Measurements from ENCODE around the gene CD55.

DNA sequence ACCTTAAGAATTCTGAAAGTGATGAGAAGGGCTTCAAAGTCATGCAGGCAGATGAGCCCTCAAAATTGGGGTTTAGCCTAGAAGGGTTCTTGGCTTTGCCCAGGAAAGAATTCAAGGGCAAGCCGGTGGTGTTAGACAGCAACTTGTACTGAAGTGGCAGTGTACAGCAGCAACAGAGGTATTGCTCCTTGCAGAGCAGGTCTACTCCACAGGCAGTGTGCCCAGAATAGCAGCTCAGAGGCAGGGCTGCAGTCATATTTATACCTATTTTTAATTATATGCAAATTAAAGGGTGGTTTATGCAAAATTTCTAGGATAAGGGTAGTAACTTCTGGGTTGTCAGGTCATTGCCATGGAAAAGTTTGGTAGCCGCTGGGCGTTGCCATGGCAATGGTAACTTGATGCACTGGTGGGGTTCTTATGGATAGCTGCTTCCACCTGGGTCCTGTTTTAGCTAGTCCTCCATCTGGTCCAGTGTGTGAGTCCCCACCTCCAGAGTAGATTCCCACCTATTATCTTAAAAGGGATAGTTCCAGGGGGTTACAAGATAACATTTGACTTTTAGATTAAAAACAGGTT is 74.8 kb downstream of the CD55 start:
- TF ChIP-seq, protein P1, sequence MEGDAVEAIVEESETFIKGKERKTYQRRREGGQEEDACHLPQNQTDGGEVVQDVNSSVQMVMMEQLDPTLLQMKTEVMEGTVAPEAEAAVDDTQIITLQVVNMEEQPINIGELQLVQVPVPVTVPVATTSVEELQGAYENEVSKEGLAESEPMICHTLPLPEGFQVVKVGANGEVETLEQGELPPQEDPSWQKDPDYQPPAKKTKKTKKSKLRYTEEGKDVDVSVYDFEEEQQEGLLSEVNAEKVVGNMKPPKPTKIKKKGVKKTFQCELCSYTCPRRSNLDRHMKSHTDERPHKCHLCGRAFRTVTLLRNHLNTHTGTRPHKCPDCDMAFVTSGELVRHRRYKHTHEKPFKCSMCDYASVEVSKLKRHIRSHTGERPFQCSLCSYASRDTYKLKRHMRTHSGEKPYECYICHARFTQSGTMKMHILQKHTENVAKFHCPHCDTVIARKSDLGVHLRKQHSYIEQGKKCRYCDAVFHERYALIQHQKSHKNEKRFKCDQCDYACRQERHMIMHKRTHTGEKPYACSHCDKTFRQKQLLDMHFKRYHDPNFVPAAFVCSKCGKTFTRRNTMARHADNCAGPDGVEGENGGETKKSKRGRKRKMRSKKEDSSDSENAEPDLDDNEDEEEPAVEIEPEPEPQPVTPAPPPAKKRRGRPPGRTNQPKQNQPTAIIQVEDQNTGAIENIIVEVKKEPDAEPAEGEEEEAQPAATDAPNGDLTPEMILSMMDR (IDR thresholded peaks at IDR 0.05) = no peak
- no peak for TF ChIP-seq POLR2A (IDR thresholded peaks at IDR 0.05)
